Measurements from ENCODE around the gene KLHL29.

GRCh38 chr2:23541503-23542229 is 156.7 kb downstream of the KLHL29 start:
- TF ChIP-seq POLR2A (IDR thresholded peaks at IDR 0.05) (no peak), CTCF (IDR thresholded peaks at IDR 0.05) (no peak), EP300 (IDR thresholded peaks at IDR 0.05) (peak in 1 of 2 donors; percentile 46)

All from tibial nerve (tissue), 4 donors.